ENCODE data around the gene ACADVL. TPM values are rescaled to one million over a fixed set of nuclear protein-coding genes. Genes with fewer than 3 reads are reported as not detected.

The ACADVL gene
- total and polyA plus RNA-seq, 2 donors (not counting 1 experiment from before 2014, with no cell fraction given) = 640 to 696 TPM

DNA sequence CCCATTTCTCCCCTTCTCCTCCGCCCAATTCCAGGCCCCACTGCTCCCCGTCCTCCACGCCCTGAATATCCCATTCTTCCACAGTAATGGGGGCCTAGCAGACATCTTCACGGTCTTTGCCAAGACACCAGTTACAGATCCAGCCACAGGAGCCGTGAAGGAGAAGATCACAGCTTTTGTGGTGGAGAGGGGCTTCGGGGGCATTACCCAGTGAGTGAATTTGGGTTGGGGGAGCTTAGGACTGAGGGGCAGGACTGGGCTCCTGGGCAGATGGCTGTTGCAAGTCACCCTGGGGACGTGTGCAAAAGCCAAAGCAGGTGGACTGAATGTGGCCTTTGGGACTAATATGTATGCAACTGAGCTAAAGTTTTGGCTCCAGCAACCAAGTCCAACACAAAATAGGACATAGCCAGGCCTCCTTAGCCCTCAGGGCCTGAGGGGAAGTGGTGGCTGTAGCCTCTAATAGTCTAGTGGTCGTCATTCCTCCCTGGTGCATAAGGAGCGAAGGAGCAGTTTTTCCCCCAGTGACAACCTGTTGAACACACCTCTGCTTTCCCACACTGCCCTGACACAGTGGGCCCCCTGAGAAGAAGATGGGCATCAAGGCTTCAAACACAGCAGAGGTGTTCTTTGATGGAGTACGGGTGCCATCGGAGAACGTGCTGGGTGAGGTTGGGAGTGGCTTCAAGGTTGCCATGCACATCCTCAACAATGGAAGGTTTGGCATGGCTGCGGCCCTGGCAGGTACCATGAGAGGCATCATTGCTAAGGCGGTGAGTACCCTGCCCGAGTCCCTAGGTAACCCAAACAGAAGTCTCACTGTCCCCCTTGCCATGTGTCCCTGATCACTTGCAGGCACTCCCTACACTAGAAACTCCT is 2.6 kb downstream of the ACADVL start:
- TF ChIP-seq, protein P1, sequence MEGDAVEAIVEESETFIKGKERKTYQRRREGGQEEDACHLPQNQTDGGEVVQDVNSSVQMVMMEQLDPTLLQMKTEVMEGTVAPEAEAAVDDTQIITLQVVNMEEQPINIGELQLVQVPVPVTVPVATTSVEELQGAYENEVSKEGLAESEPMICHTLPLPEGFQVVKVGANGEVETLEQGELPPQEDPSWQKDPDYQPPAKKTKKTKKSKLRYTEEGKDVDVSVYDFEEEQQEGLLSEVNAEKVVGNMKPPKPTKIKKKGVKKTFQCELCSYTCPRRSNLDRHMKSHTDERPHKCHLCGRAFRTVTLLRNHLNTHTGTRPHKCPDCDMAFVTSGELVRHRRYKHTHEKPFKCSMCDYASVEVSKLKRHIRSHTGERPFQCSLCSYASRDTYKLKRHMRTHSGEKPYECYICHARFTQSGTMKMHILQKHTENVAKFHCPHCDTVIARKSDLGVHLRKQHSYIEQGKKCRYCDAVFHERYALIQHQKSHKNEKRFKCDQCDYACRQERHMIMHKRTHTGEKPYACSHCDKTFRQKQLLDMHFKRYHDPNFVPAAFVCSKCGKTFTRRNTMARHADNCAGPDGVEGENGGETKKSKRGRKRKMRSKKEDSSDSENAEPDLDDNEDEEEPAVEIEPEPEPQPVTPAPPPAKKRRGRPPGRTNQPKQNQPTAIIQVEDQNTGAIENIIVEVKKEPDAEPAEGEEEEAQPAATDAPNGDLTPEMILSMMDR (IDR thresholded peaks at IDR 0.05) = no peak
- TF ChIP-seq EZH2 (IDR thresholded peaks at IDR 0.05; ENCODE audit: borderline replicate concordance, insufficient read depth, low read depth, low read length, poor library complexity, severe bottlenecking) = no peak
- H3K9me3 Mint-ChIP-seq (ENCODE audit: insufficient read depth) = no peaks in the 10 kb centered on the region
- H3K36me3 ChIP-seq (replicated peaks in 1 of 2; ENCODE audit: control extremely low read depth in 1 of 2, control insufficient read depth in 1 of 2, extremely low read depth in 1 of 2, insufficient read depth in 2 of 2, low read length in 1 of 2) = peaks cover 0 to 45% of the 10 kb centered on the region in 2 experiments
- no peak for ATAC-seq (ENCODE audit: low read depth)
- no peaks in the 10 kb centered on the region for H3K9me3 ChIP-seq (ENCODE audit: control extremely low read depth in 1 of 3, control insufficient read depth in 2 of 3, insufficient read depth in 1 of 3, low read length in 2 of 3)
- H3K4me2 ChIP-seq (replicated peaks; ENCODE audit: low read depth, low read length, poor library complexity, severe bottlenecking) = no peak overlapping the region
- H3K4me1 Mint-ChIP-seq = peaks cover 34% of the 10 kb centered on the region
- ChIA-PET POLR2A (interaction anchor here (9.1 kb wide), 1 partner anchor 15 kb away, joined by 157 read pairs; the partner anchor contains the start of genes DVL2, GABARAP and PHF23), CTCF (interaction anchor here (2.9 to 3.1 kb wide), 2 partner anchors 12 to 176 kb away, joined by 15 to 16 read pairs; partner anchors contain the start of gene DVL2)
- peak overlapping the region; percentile 32 for H3K27ac Mint-ChIP-seq
- H3K4me1 ChIP-seq (ENCODE audit: control insufficient read depth in 2 of 2, insufficient read depth in 2 of 2, low read length in 2 of 2) = peaks cover 18 to 33% of the 10 kb centered on the region in 2 donors
- no peak overlapping the region for H3K27ac ChIP-seq (ENCODE audit: low read length in 2 of 2)
- H3K27me3 Mint-ChIP-seq = no peaks in the 10 kb centered on the region
- intact Hi-C loops (cut with micrococcal nuclease) = no loop called here
- DNase-seq = no peak
- H3K4me3 Mint-ChIP-seq = no peak overlapping the region
- no peak overlapping the region for H3K9ac ChIP-seq (ENCODE audit: low read length)
- H3K27me3 ChIP-seq (replicated peaks in 1 of 4; ENCODE audit: control extremely low read depth in 1 of 4, control insufficient read depth in 3 of 4, insufficient read depth in 4 of 4, low read length in 3 of 4) = no peaks in the 10 kb centered on the region
- H4K20me1 ChIP-seq (ENCODE audit: control insufficient read depth, insufficient read depth, low read length, poor library complexity, severe bottlenecking) = no peaks in the 10 kb centered on the region
- H2AFZ ChIP-seq (ENCODE audit: insufficient read depth, low read depth, low read length, poor library complexity, severe bottlenecking) = no peak overlapping the region
- 96% methylated on average over 12 of the region's 15 CpGs for WGBS (ENCODE audit: insufficient coverage)
- H3K4me3 ChIP-seq (ENCODE audit: control extremely low read depth in 1 of 5, extremely low read depth in 1 of 5, insufficient read depth in 1 of 5, low read depth in 2 of 5, low read length in 4 of 5) = no peak overlapping the region
- peaks cover 7% of the 10 kb centered on the region for H3K79me2 ChIP-seq (ENCODE audit: control insufficient read depth, insufficient read depth, low read length)

DNA sequence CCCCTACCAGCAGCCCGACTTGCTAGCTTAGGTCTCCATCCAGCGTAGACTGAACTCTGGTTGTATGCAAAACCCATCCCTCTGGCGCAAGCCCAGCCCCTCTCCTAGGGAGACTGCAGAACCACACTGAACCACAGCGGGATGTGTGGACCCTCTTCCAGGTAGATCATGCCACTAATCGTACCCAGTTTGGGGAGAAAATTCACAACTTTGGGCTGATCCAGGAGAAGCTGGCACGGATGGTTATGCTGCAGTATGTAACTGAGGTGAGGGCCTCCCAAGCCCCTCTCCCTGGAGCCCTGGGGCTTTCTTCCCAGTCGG is 3.2 kb downstream of the ACADVL start:
- Histone ChIP-seq H3K4me2 (replicated peaks; ENCODE audit: low read depth, low read length, poor library complexity, severe bottlenecking) (no peak overlapping the region), H3K4me3 (ENCODE audit: control extremely low read depth in 1 of 5, extremely low read depth in 1 of 5, insufficient read depth in 1 of 5, low read depth in 2 of 5, low read length in 4 of 5) (no peak overlapping the region), H3K27ac (ENCODE audit: low read length in 2 of 2) (no peak overlapping the region), H2AFZ (ENCODE audit: insufficient read depth, low read depth, low read length, poor library complexity, severe bottlenecking) (no peak overlapping the region), H3K36me3 (replicated peaks in 1 of 2; ENCODE audit: control extremely low read depth in 1 of 2, control insufficient read depth in 1 of 2, extremely low read depth in 1 of 2, insufficient read depth in 2 of 2, low read length in 1 of 2) (peaks cover 0 to 51% of the 10 kb centered on the region in 2 experiments), H3K27me3 (replicated peaks in 1 of 4; ENCODE audit: control extremely low read depth in 1 of 4, control insufficient read depth in 3 of 4, insufficient read depth in 4 of 4, low read length in 3 of 4) (no peaks in the 10 kb centered on the region), H3K9ac (ENCODE audit: low read length) (no peak overlapping the region), H3K79me2 (ENCODE audit: control insufficient read depth, insufficient read depth, low read length) (peaks cover 7% of the 10 kb centered on the region), H3K9me3 (ENCODE audit: control extremely low read depth in 1 of 3, control insufficient read depth in 2 of 3, insufficient read depth in 1 of 3, low read length in 2 of 3) (no peaks in the 10 kb centered on the region), H3K4me1 (ENCODE audit: control insufficient read depth in 2 of 2, insufficient read depth in 2 of 2, low read length in 2 of 2) (peaks cover 14 to 28% of the 10 kb centered on the region in 2 donors), H4K20me1 (ENCODE audit: control insufficient read depth, insufficient read depth, low read length, poor library complexity, severe bottlenecking) (no peaks in the 10 kb centered on the region)
- intact Hi-C loops (cut with micrococcal nuclease) = no loop called here
- Mint-ChIP-seq H3K27ac (peak overlapping the region; percentile 20), H3K4me1 (peaks cover 30% of the 10 kb centered on the region), H3K9me3 (ENCODE audit: insufficient read depth) (no peaks in the 10 kb centered on the region), H3K4me3 (no peak overlapping the region), H3K27me3 (no peaks in the 10 kb centered on the region)
- no peak for DNase-seq
- TF ChIP-seq, protein P1 (IDR thresholded peaks at IDR 0.05) = no peak
- no peak for TF ChIP-seq EZH2 (IDR thresholded peaks at IDR 0.05; ENCODE audit: borderline replicate concordance, insufficient read depth, low read depth, low read length, poor library complexity, severe bottlenecking)
- WGBS (ENCODE audit: insufficient coverage) = 98% methylated on average over 7 of the region's 7 CpGs
- no peak for ATAC-seq (ENCODE audit: low read depth)
- ChIA-PET POLR2A (no interaction called here), CTCF (no interaction called here)

Measured in B cell (primary cell).